Stimulated activated CD4-positive, alpha-beta T cell treated with anti-CD3 and anti-CD28 coated beads, Interleukin-12 subunit alpha, Interleukin-12 subunit beta, amount 100 ng/mL, for 4 hours (primary cell): Measurements from ENCODE around the gene OR6Q1.
"Not testable (repeated sequence)": the region's sequence is repeated elsewhere in the genome, so short reads cannot be mapped to it uniquely, and the experiment has no call there.

ENCODE experiments used
- DNase-seq: peaks from one replicate; pipeline ENCODE4 v3.0.0-alpha.2; 2020

Gene OR6Q1, protein sequence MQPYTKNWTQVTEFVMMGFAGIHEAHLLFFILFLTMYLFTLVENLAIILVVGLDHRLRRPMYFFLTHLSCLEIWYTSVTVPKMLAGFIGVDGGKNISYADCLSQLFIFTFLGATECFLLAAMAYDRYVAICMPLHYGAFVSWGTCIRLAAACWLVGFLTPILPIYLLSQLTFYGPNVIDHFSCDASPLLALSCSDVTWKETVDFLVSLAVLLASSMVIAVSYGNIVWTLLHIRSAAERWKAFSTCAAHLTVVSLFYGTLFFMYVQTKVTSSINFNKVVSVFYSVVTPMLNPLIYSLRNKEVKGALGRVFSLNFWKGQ

DNA sequence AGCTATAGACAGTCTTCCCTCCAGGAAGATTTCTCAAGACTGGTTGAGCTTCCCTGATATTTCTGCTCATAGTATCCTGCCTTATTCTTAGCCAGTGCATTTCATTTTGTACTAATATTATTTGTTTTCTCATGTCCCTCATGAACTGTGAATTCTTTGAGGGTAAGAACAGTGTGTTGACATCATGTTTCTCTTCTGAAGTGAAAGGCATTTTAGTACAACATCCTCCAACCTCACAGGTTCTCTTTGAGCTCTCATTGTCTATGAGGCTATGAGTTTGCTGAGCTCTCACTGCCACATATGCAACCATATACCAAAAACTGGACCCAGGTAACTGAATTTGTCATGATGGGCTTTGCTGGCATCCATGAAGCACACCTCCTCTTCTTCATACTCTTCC lies at the start of gene OR6Q1:
TSS of gene OR6Q1 (plus strand) at position 301 of the 400 bp plus-strand sequence. CDS start at position 301, 0 bp downstream.
- DNase-seq, result no peak

DNA sequence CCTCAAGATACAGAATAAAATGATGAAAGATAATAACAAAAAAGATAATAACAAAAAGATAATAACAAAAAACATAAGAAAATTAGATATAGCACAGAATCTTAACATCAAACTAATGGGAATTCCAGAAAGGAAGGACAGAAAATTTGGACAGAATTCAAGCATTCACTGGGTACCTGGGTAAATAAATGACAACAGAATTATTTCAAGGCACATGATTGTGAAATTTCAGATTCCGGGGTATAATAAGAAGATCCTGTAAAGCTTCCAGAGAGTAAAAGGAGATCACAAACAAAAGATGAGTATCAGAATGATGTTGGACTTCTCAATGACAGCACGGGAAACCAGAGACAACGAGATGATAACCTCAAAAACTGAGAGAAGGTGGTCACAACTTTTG lies 49.2 kb upstream of the OR6Q1 start:
- DNase-seq, result no peak

GRCh38 chr11:57982776-57983175 lies 48.0 kb upstream of the OR6Q1 start:
- no peak for DNase-seq

- no peak for DNase-seq
Measured at GRCh38 chr11:57983191-57983590, 47.6 kb upstream of the OR6Q1 start.

GRCh38 chr11:57999523-57999922 lies 31.2 kb upstream of the OR6Q1 start:
- not testable (repeated sequence) for DNase-seq

DNA sequence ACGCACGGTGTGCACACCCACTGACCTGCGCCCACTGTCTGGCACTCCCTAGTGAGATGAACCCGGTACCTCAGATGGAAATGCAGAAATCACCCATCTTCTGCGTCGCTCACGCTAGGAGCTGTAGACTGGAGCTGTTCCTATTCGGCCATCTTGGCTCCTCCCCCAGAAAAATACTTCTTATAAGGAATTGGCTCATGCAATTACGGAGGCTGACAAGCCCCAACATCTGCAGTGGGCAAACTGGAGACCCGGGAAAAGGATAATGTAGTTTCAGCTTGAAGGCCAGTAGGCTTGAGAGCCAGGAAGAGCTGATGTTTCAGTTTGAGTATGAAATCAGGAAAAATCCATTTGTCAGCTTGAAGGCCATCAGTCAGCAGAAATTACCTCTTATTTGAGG lies 30.7 kb upstream of the OR6Q1 start:
- DNase-seq, result not testable (repeated sequence)

- DNase-seq, result no peak
Measured at GRCh38 chr11:58000699-58001098, 30.1 kb upstream of the OR6Q1 start.

- DNase-seq, result no peak
Measured at GRCh38 chr11:58003036-58003435, 27.7 kb upstream of the OR6Q1 start.

- no peak for DNase-seq
Measured at GRCh38 chr11:58003591-58003990, 27.2 kb upstream of the OR6Q1 start.

- no peak for DNase-seq
Measured at GRCh38 chr11:58004664-58005063, 26.1 kb upstream of the OR6Q1 start.

GRCh38 chr11:58006940-58007339 lies 23.8 kb upstream of the OR6Q1 start:
- no peak for DNase-seq

- DNase-seq, result no peak
Measured at GRCh38 chr11:58011771-58012170, 19.0 kb upstream of the OR6Q1 start.

DNA sequence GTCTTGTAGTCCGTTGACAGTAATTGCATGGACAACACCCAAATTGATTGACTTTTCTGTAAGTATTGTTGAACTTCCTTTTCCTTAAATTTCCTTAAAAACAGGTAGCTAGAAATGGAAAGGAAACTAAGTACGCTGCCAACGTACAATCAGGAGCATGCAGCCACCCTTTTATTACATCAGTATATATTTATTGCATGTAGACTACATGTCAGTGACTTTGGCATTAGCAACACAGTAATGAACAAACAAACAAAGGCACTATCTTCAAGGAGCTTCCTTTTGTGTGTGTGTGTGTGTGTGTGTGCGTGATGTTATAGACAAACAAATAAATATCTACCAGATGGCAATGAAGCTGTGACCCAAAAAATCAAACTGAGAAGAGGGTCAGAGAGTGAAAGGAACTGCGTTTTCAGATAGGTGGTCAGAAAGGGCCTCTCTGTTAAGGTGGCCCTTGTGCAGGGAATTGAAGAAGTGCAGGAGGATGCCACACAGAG lies 7.3 kb upstream of the OR6Q1 start, which contains the start of gene OR9Q1:
TSS of gene OR9Q1 (plus strand) at position 447 of the 497 bp plus-strand sequence. CDS start 155,564 bp downstream, outside the sequence.
- no peak for DNase-seq

GRCh38 chr11:58024601-58025091 lies 6.1 kb upstream of the OR6Q1 start:
- DNase-seq, result no peak

GRCh38 chr11:58027341-58027740 lies 3.4 kb upstream of the OR6Q1 start:
- no peak for DNase-seq

GRCh38 chr11:58028687-58029411 lies 1.9 kb upstream of the OR6Q1 start:
- no peak for DNase-seq

- no peak for DNase-seq
Measured at GRCh38 chr11:58034471-58034870, 3.7 kb downstream of the OR6Q1 start.

- DNase-seq, result no peak
Measured at GRCh38 chr11:58039589-58039988, 8.8 kb downstream of the OR6Q1 start.

GRCh38 chr11:58043379-58043778 lies 12.6 kb downstream of the OR6Q1 start:
- no peak for DNase-seq

GRCh38 chr11:58046231-58046630 lies 15.5 kb downstream of the OR6Q1 start:
- no peak for DNase-seq

- no peak for DNase-seq
Measured at GRCh38 chr11:58047818-58048217, 17.1 kb downstream of the OR6Q1 start.

DNA sequence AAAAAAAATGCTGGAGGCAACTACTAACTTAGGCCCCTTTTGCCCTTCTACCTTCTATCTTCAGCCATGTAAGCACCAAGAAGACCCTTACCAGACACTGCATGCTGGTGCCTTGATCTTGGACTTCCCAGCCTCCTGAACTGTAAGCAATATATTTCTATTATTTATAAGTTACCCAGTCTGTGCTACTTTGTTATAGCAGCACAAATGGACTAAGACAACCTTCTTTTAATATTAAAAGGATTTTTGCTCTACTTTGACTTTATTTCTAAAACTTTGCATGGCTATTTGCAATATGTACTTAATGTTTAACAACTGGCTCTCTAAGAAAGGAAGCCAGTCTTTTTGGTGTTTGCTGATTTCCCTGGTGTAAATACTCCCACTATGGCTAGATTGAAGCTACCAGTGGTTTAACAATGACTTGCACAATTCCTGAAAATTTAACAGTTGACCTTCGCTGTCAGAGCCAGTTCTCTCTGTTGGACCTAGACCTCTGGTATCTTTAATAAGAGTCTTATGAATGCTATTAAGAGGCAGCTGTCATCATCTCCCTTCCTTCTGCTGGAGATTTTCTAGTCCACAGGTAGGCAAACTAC lies 25.2 kb downstream of the OR6Q1 start:
- no peak for DNase-seq

GRCh38 chr11:58057481-58057880 lies 26.7 kb downstream of the OR6Q1 start:
- no peak for DNase-seq
